Upper lobe of left lung (tissue), 6 donors: ENCODE measurements around the gene PIGU. TPM values are rescaled to one million over a fixed set of nuclear protein-coding genes. Genes with fewer than 3 reads are reported as not detected.
"Not testable (repeated sequence)": the region's sequence is repeated elsewhere in the genome, so short reads cannot be mapped to it uniquely, and the experiment has no call there.

ENCODE experiments used
- ATAC-seq, 2 donors: fragments of 200-7000 bp; cut with Tn5 transposase; one replicate each; pipeline ENCODE4 v1.9.1; 2022; ENCODE audit warnings: mild to moderate bottlenecking in 2 of 2, moderate library complexity in 2 of 2; ENCODE audit not compliant: low FRiP score in 2 of 2
- DNase-seq, 2 donors: peaks; one replicate each; pipeline ENCODE4 v3.0.0-alpha.2; 2019 to 2020
- H3K27ac ChIP-seq, 4 donors: fragments of 200-600 bp; sonication (generic); one replicate each; pipeline ENCODE4 v1.5.1; 2016 to 2019
- H3K27me3 ChIP-seq, 4 donors: fragments of 200-600 bp; sonication (generic); one replicate each; pipeline ENCODE4 v1.5.1; 2017 to 2019
- H3K36me3 ChIP-seq, 4 donors: fragments of 200-600 bp; sonication (generic); one replicate each; pipeline ENCODE4 v1.5.1; 2016 to 2019
- H3K4me1 ChIP-seq, 4 donors: fragments of 200-600 bp; sonication (generic); one replicate each; pipeline ENCODE4 v1.5.1; 2018 to 2019
- H3K4me3 ChIP-seq, 4 donors: fragments of 200-600 bp; sonication (generic); one replicate each; pipeline ENCODE4 v1.5.1; 2017 to 2019; ENCODE audit warnings: mild to moderate bottlenecking in 2 of 4, moderate library complexity in 1 of 4
- H3K9me3 ChIP-seq, 4 donors: fragments of 200-600 bp; sonication (generic); one replicate each; pipeline ENCODE4 v1.5.1; 2018 to 2019
- EP300 ChIP-seq, 4 donors: sonication (generic); formaldehyde crosslinking; IDR thresholded peaks; one replicate each; pipeline ENCODE4 v1.5.1; 2017; ENCODE audit warnings: antibody characterized with exemption in 4 of 4, control low read depth in 2 of 4
- POLR2A ChIP-seq, 4 donors: fragments of 450-650 bp; IDR thresholded peaks; one replicate each; pipeline ENCODE4 v1.5.1; 2016 to 2017; ENCODE audit warnings: antibody characterized with exemption in 4 of 4, mild to moderate bottlenecking in 2 of 4
- POLR2AphosphoS5 ChIP-seq, 2 donors: sonication (generic); formaldehyde crosslinking; IDR thresholded peaks; one replicate each; pipeline ENCODE4 v1.5.1; 2017; ENCODE audit warnings: antibody characterized with exemption in 2 of 2
- WGBS, 2 donors: methylation state at CpG; one replicate each; pipeline ENCODE4 v1.1.5; 2017 to 2018; 5-methylcytosine and 5-hydroxymethylcytosine counted together
- total RNA-seq, 6 donors: library from RNA; depleted of rRNA in 4 of 6; stranded (reverse); fragments of >200 nt in 4 of 6; gene quantifications; one replicate each; pipeline versions ENCODE4 v1.1.0 to v1.2.1, GENCODE V29; 2016 to 2021
- TF ChIP-seq, protein P1 (sequence below), 6 experiments: fragments of 450-650 bp in 4 of 6; fragments of 200-600 bp in 2 of 6; sonication (generic) in 2 of 6; IDR thresholded peaks; one replicate each; pipeline ENCODE4 v1.5.1; 2016 to 2019; ENCODE audit warnings: antibody characterized with exemption in 6 of 6
- donor health status: DM: no; HTN: no; CAD: no; lungs with moderate emphysema.
- donor health status: DM: no; HTN: yes; CAD: no; lungs with severe emphysema.

Gene PIGU, protein sequence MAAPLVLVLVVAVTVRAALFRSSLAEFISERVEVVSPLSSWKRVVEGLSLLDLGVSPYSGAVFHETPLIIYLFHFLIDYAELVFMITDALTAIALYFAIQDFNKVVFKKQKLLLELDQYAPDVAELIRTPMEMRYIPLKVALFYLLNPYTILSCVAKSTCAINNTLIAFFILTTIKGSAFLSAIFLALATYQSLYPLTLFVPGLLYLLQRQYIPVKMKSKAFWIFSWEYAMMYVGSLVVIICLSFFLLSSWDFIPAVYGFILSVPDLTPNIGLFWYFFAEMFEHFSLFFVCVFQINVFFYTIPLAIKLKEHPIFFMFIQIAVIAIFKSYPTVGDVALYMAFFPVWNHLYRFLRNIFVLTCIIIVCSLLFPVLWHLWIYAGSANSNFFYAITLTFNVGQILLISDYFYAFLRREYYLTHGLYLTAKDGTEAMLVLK
- total RNA-seq: 10 to 100 TPM in 5 of 6 donors, 1 to 10 TPM in 1; 8.0 to 17.1 (median 12.7) TPM

DNA sequence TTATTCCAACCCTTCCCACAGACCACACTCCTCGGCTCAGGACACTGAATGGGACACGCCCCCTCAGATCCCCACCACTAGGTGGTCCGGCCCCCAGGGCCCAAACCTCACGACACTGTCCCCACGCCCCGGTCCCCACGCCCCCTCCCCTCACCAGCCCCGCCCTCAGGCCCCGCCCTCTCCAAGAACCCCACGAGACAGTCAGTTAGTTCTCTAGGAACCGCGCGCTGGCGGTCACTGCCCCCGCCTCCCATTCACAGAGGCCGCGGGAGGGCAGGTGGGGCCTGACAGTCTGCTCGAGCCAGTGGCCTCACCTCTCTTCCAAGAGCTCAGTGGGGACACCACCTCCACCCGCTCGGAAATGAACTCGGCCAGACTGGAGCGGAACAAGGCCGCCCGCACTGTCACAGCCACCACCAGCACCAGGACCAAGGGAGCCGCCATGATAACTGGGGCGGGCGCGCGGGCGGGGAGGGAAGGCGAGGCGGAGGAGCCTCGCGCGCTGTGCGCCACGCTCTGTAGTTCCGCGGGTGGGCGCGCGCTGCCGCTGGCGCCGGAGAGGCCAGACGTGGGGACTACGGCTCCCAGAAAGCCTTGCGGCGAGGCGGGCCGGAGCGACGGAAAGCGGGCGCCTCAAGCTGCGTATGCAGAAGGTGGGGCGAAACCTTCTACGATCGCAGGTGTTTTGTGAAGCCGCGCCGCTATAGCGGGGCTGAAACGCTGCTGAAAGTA, at the start of gene PIGU:
Gene PIGU, minus strand, starts transcription at position 451 of the 732 bp plus-strand sequence. Its CDS starts 7 bp downstream, at position 444.
- WGBS, 2 donors: 0 to 1% methylated on average over 16 to 54 of the region's 64 CpGs
- H3K36me3 ChIP-seq: no peaks in the 10 kb centered on the region

DNA sequence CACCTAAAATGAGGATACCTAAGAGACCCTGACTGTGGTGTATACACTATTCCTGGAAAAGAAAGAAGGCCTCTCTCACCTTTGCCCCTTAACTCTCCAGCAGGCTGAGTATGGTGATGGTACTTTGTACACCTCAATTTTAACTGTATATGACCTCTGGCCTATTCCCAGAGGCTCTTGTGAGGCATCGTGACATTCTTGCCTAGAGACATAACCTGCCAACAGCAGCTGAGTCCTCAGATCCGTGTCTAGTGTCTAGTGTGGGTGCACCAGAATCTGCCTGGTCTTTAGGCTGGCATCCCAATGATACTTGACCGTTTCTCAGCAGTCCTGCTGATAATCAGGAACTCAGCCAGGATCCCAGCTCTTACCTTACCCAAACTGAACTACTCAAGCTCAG, 47.3 kb upstream of the PIGU start:
- WGBS, 2 donors: 83 to 94% methylated on average over 3 of the region's 3 CpGs

More for the DNA sequence above, at the start of gene PIGU:
- ATAC-seq: peak; percentile 100
- H3K27ac ChIP-seq: peak within 1 kb of the TSS; percentile 67 to 86 (median 83)
- H3K4me1 ChIP-seq: peaks cover 10 to 23% (median 16%) of the 10 kb centered on the region in 4 donors
- no peaks in the 10 kb centered on the region for H3K27me3 ChIP-seq
- H3K9me3 ChIP-seq: no peaks in the 10 kb centered on the region
- peak; percentile 97 to 99 for DNase-seq
- TF ChIP-seq POLR2AphosphoS5 (IDR thresholded peaks at IDR 0.05) (peak in 1 of 2 donors; percentile 86), POLR2A (IDR thresholded peaks at IDR 0.05) (peak in 2 of 4 donors; percentile 22 to 76), EP300 (IDR thresholded peaks at IDR 0.05) (no peak)
- TF ChIP-seq, protein P1, sequence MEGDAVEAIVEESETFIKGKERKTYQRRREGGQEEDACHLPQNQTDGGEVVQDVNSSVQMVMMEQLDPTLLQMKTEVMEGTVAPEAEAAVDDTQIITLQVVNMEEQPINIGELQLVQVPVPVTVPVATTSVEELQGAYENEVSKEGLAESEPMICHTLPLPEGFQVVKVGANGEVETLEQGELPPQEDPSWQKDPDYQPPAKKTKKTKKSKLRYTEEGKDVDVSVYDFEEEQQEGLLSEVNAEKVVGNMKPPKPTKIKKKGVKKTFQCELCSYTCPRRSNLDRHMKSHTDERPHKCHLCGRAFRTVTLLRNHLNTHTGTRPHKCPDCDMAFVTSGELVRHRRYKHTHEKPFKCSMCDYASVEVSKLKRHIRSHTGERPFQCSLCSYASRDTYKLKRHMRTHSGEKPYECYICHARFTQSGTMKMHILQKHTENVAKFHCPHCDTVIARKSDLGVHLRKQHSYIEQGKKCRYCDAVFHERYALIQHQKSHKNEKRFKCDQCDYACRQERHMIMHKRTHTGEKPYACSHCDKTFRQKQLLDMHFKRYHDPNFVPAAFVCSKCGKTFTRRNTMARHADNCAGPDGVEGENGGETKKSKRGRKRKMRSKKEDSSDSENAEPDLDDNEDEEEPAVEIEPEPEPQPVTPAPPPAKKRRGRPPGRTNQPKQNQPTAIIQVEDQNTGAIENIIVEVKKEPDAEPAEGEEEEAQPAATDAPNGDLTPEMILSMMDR (IDR thresholded peaks at IDR 0.05): peak in 5 of 6 experiments; percentile 27 to 72 (median 62)
- H3K4me3 ChIP-seq: peak within 1 kb of the TSS; percentile 72 to 98 (median 92)

DNA sequence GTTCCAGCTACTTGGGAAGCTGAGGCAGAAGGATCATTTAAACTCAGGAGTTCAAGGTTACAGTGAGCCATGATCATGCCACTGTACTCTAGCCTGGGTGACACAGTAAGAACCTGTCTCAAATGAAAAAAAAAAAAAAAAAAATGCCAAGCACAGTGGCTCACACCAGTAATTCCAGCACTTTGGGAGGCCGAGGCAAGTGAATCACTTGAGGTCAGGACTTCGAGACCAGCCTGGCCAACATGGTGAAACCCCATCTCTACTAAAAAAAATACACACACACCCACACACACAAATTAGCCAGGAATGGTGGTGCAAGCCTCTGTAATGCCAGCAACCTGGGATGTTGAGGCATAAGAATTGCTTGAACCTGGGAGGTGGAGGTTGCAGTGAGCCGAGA, 45.7 kb upstream of the PIGU start:
- not testable (repeated sequence) for H3K4me1 ChIP-seq, H3K4me3 ChIP-seq, H3K27ac ChIP-seq, H3K27me3 ChIP-seq, DNase-seq, H3K9me3 ChIP-seq, ATAC-seq
- WGBS, 2 donors: 88 to 91% methylated on average over 3 of the region's 3 CpGs
- H3K36me3 ChIP-seq: peaks cover 10 to 64% (median 45%) of the 10 kb centered on the region in 4 donors

More for the DNA sequence above, 47.3 kb upstream of the PIGU start:
- ATAC-seq: no peak
- Histone ChIP-seq H3K27me3 (no peaks in the 10 kb centered on the region), H3K27ac (no peak overlapping the region), H3K9me3 (no peaks in the 10 kb centered on the region), H3K4me3 (no peak overlapping the region), H3K4me1 (no peaks in the 10 kb centered on the region), H3K36me3 (peaks cover 10 to 69% (median 45%) of the 10 kb centered on the region in 4 donors)
- no peak for DNase-seq
- no peak for TF ChIP-seq EP300 (IDR thresholded peaks at IDR 0.05)
- TF ChIP-seq POLR2AphosphoS5 (IDR thresholded peaks at IDR 0.05): no peak
- TF ChIP-seq, protein P1 (IDR thresholded peaks at IDR 0.05): no peak
- TF ChIP-seq POLR2A (IDR thresholded peaks at IDR 0.05): no peak

DNA sequence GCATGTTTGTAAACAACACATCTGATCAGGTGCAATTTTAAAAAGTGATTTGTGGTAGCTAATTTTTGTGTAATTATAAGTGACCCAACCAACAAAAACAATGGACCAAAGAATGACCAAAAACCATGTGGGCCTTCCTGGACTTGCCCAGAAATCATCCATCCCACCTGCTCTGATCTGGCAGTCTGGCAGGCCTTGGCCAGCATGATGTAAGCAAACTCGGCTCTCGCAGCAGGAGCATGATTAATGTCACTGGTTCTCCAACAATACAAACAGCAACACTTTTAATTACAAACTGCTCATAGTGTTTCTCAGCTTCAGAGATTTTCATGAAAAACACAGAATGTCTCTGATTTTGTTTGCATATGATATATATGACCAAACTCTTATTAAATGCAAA, 43.4 kb upstream of the PIGU start:
- no peak for ATAC-seq
- no peak for DNase-seq
- no peaks in the 10 kb centered on the region for H3K9me3 ChIP-seq
- WGBS, 2 donors: 58 to 68% methylated on average over 2 of the region's 2 CpGs
- peaks cover 5 to 52% (median 31%) of the 10 kb centered on the region in 4 donors for H3K36me3 ChIP-seq
- no peaks in the 10 kb centered on the region for H3K27me3 ChIP-seq
- no peak overlapping the region for H3K27ac ChIP-seq
- TF ChIP-seq EP300 (IDR thresholded peaks at IDR 0.05): no peak
- no peak for TF ChIP-seq POLR2A (IDR thresholded peaks at IDR 0.05)
- no peak for TF ChIP-seq POLR2AphosphoS5 (IDR thresholded peaks at IDR 0.05)
- TF ChIP-seq, protein P1 (IDR thresholded peaks at IDR 0.05): no peak
- H3K4me3 ChIP-seq: no peak overlapping the region
- no peaks in the 10 kb centered on the region for H3K4me1 ChIP-seq

DNA sequence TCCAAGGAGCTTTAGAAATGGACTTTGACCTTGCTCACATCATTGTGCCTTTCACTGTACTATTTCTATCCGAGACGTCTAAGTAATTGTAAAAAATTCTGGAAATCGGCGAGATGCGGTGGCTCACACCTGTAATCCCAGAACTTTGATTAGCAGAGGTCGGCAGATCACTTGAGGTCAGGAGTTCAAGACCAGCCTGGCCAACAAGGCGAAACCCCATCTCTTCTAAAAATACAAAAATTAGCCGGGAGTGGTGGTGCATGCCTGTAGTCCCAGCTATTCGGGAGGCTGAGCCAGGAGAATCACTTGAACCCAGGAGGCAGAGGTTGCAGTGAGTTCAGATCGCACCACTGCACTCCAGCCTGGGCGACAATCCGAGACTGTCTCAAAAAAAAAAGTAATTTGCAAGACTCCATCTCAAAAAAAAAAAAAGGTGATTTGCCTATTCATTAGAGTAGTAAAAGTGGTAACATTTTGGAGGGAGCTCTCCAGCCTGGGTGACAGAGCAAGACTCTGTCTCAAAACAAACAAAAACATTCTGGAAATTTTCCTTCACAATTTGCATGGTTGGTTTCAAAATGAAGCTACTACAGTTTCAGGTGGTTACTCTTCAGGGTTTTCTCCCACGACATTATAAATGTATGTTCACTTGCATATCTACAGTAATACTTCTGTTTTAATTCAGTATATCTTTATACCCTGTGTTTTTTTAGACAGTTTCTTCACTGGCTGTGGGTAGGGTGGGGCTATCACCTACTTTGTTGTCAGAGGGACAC, 42.5 kb upstream of the PIGU start:
- H3K27ac ChIP-seq, ATAC-seq, H3K4me3 ChIP-seq, H3K9me3 ChIP-seq, H3K27me3 ChIP-seq, DNase-seq, H3K4me1 ChIP-seq: not testable (repeated sequence)
- WGBS, 2 donors: 95 to 96% methylated on average over 13 of the region's 13 CpGs
- peaks cover 5 to 50% (median 27%) of the 10 kb centered on the region in 4 donors for H3K36me3 ChIP-seq
